Left hindlimb (tissue), 1 donor: ENCODE data around the gene BPIFB2.
"Not testable (repeated sequence)": the region's sequence is repeated elsewhere in the genome, so short reads cannot be mapped to it uniquely, and the experiment has no call there.

Experiments
- DNase-seq: peaks from one replicate; pipeline ENCODE4 v3.0.0-alpha.2; 2018

The BPIFB2 gene, protein sequence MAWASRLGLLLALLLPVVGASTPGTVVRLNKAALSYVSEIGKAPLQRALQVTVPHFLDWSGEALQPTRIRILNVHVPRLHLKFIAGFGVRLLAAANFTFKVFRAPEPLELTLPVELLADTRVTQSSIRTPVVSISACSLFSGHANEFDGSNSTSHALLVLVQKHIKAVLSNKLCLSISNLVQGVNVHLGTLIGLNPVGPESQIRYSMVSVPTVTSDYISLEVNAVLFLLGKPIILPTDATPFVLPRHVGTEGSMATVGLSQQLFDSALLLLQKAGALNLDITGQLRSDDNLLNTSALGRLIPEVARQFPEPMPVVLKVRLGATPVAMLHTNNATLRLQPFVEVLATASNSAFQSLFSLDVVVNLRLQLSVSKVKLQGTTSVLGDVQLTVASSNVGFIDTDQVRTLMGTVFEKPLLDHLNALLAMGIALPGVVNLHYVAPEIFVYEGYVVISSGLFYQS

DNA sequence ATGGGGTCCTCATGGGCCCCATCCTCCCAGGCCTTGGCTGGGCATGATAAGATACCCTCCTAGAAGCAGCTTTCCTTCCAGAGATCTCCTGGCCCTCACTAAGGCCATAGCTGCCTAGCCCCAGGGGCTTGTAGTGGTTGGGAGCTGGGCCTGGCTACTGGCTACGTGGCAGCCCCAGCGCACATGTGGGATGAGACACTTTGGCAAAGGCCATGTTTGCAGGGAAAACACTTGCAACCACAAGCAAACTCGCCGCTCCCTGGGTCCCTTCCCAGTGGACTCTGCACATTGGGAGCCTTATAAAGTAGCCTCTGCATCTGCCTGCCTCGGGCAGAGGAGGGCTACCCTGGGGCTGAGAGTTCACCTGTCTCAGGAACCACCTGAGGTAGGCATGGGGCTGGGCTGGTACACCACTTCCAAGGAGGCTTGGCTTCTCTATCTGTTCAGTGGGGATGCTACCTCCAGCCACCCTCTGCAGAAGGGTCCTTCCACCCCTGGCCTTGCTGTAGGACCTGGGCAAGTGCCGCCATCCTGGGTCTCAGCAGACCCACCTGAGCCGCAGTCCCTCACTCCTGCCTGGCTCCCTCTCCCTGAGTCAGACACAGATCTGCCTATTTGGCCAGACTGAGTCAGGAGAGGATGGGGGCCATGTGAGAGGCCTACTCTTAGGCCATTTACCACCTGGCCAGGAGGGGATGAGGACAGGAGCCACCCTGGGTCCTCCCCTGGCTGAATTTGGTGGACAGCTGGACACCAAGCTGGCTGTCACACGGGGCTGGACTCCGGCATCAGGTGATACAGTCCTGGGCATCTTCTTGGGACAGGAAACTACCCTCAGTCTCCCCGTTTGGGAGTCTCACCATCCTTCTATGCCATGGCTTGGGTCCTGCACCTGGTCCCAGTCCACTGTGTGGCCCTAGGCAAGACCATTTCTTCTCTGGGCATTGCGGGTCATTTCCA is at the start of gene BPIFB2:
Gene BPIFB2 (plus strand): TSS at position 329 of the 960 bp plus-strand sequence. CDS start 871 bp downstream, outside the sequence.
- no peak for DNase-seq

DNA sequence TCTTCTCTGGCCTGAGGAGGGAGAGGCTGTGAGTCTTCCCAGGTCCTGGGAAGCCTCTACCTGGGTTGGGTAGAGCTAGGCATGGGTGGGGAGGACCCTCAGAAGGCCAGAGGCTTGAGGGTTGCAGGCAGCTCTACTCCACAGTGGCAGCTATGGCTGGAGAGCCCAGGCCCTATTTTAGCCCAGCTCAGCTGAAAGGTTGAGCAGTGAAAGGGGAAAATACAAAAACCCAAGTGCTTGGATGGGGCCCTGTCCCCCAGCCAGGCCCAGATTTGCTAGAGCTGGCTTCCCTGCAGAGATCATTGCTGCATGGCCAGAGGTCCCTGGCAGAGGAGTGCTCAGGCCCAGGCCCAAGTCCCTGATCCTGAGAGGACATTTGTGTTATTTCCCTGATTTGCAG is 48.9 kb upstream of the BPIFB2 start:
- no peak for DNase-seq

DNA sequence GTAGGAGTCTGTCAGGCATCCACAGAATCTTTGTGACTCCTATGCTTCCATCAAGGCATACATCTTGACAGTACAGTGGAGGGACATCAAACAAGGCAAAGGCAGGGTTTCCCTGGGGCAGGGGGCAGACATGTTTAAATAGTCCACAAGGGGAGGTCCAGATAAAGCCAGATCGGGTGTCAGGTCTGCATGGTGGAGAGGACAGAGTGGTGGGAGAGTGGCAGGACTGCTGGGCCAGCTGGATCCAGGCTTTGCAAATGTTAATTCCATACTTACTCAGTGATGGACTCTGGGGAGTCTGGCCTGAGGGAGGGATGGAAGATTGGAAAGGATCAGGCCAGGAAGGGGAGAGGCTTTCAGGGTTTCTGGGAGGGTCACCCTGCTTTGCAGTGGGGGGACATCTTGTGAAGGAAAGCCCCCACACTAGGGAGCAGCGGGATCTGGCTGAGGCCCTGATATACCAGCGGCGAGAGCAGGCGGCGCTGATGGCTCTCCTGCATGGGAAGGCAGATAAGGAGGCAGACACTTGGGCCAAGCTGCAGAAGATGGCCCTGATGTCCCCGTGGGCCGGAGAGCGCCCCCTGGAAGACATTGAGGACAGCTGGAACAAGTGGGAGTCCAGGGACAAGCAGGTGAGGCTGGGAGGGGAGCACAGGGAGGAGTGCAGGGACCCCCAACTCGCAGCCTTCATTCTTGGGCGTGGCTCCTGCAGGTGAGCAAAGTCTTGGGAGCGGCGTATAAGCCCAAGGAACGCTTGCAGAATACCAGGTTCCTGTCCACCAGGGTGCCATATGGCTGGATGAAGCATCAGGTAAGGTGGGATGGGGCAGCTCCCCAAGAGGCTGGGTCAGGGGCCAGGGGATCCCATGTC is 47.9 kb upstream of the BPIFB2 start:
- no peak for DNase-seq

GRCh38 chr20:32960222-32960518 is 47.3 kb upstream of the BPIFB2 start:
- no peak for DNase-seq

- DNase-seq: no peak
These were observed 46.4 kb upstream of the BPIFB2 start for GRCh38 chr20:32960849-32961731.

DNA sequence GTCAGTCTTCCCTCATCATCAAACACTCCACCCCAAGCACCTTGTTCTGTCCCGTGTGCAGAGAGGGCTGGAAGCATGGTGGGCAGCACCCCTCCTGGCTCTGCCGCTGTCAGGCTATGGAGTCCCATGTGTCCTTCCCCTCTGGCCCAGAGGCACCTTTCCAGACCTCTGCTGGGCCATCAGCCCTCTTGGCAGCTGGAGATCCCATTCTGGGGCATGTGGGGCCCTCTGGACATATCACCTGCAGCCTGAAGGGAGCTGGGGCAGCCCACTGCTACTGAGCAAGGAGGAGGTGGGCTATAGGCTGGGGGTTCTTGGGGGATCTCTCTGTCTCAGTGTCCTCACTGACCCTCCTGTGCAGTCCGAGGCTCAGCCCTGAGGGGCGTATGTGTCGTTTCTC is 45.5 kb upstream of the BPIFB2 start:
- no peak for DNase-seq

DNA sequence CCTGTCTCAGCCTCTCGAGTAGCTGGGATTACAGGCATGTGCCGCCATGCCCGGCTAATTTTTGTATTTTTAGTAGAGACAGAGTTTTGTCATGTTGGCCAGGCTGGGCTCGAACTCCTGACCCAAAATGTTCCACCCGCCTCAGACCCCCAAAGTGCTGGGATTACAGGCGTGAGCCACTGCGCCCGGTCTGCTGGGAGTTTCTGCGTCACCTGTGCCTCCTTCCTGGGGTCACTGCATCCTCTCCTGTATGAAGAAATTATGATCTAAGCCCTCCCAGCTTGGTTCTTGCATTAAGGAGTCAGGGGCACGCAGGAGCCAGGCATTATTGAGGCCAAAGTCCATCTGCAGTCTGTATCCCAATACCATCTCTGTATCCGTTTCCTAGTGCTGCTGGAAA is 44.9 kb upstream of the BPIFB2 start:
- not testable (repeated sequence) for DNase-seq

DNA sequence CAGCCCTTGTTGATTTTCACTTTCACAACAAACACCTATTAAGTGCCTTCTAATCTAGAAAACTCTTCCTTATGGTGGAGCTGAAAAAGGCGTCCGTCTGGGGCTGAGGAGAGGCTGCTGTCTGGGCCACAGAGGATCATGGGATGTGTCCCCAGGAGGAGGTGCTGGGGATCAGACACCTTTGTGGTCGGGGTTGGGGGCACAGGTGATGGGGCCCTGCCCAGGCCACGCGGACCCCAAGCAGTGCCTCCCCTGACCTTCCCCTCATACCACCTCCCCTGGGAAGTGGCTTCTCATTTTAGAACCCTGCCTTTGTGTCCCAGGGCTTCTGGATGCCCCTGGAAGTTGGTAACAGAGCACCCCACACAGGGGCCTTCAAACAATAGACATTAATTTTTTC is 44.3 kb upstream of the BPIFB2 start:
- DNase-seq: no peak

- no peak for DNase-seq
These were observed 42.9 kb upstream of the BPIFB2 start for GRCh38 chr20:32964575-32964974.

- DNase-seq: no peak
These were observed 42.4 kb upstream of the BPIFB2 start for GRCh38 chr20:32965115-32965514.

GRCh38 chr20:32965581-32966373 is 41.7 kb upstream of the BPIFB2 start:
- no peak for DNase-seq

DNA sequence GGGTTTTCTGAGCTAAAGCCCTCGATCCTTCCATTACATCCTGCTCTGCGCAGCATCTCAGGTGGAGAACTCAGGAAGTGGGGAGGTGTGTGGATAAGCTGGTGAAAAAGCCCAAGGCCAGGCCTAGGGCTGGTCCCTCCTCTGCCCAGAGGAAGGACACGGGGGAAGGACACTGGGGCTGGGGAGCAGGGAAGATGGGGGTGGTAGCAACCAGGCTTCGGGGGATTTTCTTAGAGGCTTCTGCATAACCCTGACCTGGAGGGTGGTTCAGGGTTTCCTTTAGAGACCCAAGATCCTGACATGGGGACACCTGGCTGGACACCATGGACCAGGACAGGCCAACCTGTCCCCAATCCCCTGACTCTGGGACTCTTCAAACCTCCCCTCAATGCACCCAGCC is 41.1 kb upstream of the BPIFB2 start:
- DNase-seq: no peak

- DNase-seq: no peak
These were observed 40.4 kb upstream of the BPIFB2 start for GRCh38 chr20:32966881-32967781.

GRCh38 chr20:32967961-32968457 is 39.5 kb upstream of the BPIFB2 start:
- no peak for DNase-seq

- DNase-seq: no peak
These were observed 38.8 kb upstream of the BPIFB2 start for GRCh38 chr20:32968478-32969241.

DNA sequence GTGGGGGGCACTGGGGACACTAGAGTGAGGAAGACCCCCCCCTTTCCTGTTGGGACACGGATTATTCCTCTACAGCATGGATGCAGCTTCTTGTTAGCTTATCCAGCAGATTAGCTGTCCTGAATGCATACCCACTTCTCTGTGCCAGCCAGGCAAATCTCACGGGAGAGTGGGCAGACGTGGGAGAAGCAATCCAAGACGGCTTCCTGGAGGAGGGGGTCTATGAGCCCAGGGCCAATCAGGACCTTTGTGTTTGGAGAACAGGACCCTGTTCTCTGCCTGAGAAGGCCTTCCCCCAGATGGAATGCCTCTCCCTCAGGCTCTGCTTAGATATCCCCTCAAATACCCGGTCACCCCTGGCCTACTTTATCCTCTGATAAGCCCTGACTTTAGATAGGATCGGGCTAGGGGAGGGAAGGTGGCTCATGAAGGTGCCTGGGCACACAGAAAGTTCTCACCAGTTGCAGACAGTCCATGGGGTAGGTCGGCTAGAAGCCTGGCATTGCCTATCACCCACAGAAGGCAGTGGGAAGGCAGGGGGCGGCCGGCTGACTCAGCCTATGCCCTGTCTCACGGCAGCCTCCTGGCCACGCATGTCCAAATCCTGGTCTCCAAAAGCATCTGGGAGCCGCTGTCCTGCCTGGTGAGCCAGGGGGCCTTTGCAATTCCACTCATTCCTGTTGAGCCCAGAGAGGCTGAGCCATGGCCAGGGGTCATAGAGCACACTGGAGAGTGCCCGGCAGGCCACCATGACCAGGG is 38.0 kb upstream of the BPIFB2 start:
- DNase-seq: no peak

- DNase-seq: no peak
These were observed 37.2 kb upstream of the BPIFB2 start for GRCh38 chr20:32970115-32970972.
